HUDEP-2 (cell line): ENCODE data around the gene LRIT3.
"Not testable (repeated sequence)": the region's sequence is repeated elsewhere in the genome, so short reads cannot be mapped to it uniquely, and the experiment has no call there.

Source experiments
- DNase-seq, 76 experiments: peaks; one replicate each; lab custom pipeline; 2025; ENCODE audit not compliant: unreplicated experiment in 76 of 76; lab: John Stamatoyannopoulos, UW

LRIT3 gene

GRCh38 chr4:109846395-109847098 is 1.4 kb upstream of the LRIT3 start:
- no peak for DNase-seq

- DNase-seq = no peak
Measured at GRCh38 chr4:109848501-109848900, 594 bp downstream of the LRIT3 start.

DNA sequence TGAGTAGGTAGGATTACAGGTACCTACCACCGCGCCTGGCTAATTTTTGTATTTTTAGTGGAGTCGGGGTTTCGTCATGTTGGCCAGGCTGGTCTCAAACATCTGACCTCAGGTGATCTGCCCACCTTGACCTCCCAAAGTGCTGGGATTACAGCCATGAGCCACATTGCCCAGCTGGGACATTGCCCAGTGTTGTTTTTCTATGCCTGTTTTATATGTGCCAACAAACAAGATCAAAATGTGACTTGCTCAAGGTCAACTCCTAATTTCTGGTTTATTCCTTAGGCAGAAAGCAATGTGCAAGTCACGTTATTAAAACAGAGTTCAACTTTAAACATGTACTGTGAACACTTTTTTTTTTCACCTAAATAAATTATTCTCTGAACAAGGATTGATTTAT is 2.7 kb downstream of the LRIT3 start:
- DNase-seq = no peak

GRCh38 chr4:109859426-109860300 is 11.8 kb downstream of the LRIT3 start:
- not testable (repeated sequence) for DNase-seq

DNA sequence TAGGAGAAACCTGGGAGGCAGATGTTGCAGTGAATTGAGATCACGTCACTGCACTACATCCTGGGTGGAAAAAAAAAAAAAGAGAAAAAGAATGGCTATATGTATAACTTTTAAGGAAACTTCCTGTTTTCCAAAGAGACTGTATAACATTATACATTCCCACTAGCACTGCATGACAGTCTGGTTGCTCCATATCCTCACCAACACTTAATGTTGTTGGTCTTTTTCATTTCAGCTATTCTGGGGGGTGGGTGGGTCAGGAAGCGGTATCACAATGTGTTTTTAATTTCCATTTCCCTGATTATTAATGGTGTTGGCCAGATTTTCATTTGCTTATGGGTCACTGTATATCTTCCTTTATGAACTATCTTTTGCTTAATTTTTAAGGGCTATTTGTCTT is 13.4 kb downstream of the LRIT3 start:
- DNase-seq = no peak

GRCh38 chr4:109861916-109862511 is 14.1 kb downstream of the LRIT3 start:
- no peak for DNase-seq

DNA sequence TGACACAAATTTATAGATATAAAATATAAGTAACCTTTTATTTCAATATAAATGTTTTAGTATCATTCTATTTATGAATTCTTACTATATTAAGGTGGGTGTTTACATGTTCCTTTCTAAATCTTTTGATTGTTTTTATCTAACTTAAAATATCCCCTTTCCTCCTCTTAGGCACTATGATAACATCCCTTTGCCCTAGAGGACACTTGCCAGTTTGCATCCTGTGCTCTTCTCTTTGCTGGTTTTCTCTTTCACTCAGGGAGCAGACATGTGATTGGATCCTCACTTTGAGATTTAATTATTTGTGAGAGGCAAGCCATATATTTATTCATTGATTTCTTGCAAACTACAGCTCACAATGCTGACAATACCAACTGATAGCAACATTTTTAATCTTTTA is 16.2 kb downstream of the LRIT3 start:
- no peak for DNase-seq

- no peak for DNase-seq
Measured at GRCh38 chr4:109870061-109870460, 22.2 kb downstream of the LRIT3 start.

DNA sequence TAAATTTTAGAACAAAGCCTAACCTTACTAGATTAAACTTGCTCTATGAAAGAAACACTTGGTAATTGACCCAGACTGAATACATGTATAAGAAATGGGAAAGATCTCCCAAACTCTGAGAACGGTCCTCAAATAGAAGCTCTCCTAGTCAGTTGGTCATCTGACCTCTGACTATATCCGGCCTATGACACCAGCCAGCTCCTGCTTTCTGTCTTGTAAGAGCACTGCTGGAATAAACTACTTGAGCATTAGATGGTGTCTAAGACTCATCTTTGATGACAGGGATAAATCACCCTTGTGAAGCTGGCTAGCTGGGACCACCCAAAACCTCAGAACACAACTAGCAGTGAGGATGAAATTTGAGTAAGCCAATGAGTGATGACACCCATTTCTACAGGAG is 24.2 kb downstream of the LRIT3 start:
- no peak for DNase-seq

DNA sequence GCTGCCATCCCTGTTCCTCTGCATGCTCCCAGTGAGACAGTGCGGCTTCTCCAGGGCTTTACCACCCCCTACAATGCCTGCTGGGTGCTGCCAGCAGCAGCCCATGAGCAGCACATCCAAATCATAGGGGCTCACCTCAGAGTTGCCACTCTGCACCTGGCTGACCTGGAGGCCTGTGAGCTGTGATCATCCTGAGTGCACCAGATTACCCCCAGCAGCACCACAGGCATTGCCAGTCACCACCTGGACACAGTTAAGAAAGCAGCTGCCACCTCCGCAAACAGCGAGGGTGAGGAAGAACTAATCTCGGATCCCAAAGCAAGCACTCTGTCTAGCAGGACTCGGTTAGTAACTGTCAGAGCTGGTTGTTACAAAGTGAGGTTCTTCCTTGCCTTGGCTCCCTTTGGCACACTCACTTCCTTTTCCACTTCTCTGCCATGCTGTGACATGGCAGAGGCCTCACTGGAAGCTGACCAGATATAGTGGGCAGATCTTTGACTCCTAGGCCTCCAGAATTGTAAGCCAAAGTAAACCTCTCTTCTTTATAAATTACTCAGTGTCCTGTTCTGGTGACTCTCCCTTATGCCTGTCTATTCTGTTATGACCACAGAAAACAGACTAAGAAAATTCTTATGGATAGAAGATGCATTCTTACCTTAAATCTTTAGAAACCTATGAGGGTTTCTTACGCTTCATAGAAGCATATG is 25.2 kb downstream of the LRIT3 start:
- no peak for DNase-seq

GRCh38 chr4:109873791-109874514 is 26.0 kb downstream of the LRIT3 start:
- no peak for DNase-seq

DNA sequence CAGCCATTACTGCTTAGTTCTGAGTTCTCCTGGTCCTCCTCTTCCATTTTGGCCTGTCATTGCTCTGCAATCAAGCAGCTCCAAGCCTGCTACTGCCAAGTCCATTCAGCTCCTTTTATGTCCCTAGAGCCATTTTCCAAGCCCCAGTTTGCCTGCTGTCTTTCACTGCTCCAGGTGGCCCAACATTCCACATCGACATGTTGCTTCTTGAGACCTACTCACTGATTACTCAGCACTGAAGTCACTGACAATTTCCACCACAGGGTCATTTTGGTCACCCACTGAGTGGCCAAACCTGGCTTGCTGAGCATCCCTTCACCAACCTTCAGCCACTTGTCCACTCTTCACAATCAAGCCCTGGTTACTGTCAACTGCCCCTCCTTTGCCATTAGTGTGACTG is 27.2 kb downstream of the LRIT3 start:
- DNase-seq = no peak

DNA sequence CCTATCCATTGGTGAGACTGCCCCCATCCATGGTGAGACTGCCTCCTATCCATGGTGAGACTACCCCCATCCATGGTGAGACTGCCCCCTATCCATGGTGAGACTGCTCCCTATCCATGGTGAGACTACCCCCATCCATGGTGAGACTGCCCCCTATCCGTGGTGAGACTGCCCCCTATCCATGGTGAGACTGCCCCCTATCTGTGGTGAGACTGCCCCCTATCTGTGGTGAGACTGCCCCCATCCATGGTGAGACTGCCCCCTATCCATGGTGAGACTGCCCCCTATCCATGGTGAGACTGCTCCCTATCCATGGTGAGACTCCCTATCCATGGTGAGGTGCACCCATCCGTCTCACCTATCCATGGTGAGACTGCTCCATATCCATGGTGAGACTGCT is 27.6 kb downstream of the LRIT3 start:
- not testable (repeated sequence) for DNase-seq

DNA sequence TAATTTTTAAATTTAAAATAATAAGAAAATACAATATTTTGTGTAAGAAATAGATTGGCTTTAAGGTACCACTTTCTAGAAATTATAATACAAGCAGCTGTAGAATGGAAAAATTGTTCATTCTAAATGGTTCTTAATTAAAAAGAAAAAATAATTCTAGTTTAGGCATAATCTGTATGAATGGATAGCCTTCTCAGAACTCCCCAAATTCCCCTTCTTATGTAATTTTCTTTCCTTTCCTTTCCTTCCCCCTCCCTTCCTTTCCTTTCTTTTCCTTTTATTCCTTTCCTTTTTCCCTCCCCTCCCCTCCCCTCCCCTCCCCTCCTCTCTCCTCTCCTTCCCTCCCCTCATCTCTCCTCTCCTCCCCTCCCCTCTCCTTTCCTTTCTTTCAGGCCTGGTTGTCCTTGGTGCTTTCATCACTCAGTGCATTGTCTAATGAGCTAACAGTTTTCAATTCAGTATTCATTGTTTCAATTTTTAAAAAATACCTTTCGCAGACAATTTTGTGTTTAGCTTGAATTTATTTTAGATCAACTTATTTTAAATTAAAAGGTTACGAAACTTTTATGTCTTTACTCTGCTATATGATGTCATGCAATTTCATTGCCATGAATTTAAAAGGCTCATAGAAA is 28.8 kb downstream of the LRIT3 start:
- no peak for DNase-seq

- no peak for DNase-seq
Measured at GRCh38 chr4:109877400-109877799, 29.5 kb downstream of the LRIT3 start.

DNA sequence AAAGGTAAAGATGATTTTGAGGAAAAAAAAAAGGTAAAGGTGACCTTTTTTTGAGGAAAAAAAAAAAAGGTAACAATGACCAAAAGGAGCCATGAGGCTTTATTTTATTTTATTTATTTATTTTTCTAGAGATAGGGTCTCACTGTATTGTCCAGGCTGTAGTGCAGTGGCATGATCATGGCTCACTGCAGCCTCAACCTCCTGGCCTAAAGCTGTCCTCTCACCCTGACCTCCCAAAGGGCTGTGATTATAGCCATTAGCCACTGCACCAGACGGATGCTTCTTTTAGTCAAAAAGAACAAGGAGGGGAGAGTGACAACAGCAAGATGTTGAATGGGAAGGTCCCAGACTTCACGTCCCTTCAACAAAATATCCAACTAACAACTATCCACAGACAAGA is 30.4 kb downstream of the LRIT3 start:
- DNase-seq = no peak

DNA sequence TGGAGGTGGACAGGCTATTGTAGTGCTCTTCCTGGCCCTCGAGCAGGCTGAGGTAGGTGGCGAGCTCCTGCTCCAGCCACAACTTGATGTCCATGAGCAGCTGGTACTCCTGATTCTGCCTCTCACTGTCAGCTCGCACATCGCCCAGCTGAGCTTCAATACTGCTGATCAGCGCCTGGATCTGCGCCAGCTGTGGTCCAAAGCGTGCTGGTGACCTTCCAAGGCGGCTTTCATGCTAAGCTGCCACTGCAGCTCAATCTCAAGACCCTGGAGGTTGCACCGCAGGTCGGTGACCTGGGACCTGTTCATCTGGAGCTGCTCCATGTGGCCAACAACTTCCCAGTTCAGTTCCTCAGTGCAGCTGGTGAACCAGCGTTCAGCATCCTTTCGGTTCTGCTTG is 31.2 kb downstream of the LRIT3 start:
- DNase-seq = no peak

DNA sequence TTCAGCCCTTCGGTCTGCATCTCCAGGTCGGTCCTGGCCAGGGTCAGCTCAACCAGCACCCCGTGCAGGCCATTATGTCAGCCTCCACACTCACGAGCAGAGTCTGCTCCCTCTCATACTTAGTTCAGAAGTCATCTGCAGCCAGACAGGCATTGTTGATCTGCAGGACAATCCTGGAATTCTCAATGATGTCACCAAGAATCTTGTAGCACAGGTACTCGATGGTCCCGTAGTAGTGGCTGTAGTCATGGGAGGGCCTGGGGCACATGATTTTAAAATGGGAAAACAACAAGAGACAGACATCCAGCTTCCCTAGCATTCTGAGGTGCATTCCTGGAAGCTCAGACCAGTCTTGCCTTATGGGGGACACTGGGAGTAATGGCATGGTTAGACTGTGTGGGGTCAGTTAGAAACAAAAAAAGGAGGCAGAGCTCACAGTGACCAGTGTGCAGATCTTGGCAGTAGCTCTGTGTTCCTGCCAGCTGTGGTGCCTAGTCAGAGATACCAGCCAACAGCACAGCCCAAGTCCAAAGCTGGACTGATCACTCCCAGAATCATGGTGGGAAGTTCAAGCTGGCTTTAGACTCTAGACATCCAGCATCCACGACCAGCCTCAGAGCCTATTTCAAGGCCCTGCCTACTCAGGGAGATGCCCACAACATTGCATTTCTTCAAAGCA is 31.9 kb downstream of the LRIT3 start:
- DNase-seq = no peak

GRCh38 chr4:109886303-109886702 is 38.4 kb downstream of the LRIT3 start:
- DNase-seq = no peak
